K562 (cell line): ENCODE measurements around the gene NOS1. TPM values are rescaled to one million over a fixed set of nuclear protein-coding genes. Genes with fewer than 3 reads are reported as not detected.

Experiments
- ATAC-seq: fragments of 200-7000 bp; cut with Tn5 transposase; 3 replicates; pipeline ENCODE4 v1.9.1; 2020; ENCODE audit warnings: moderate library complexity
- BruUV-seq: library from RNA; stranded (reverse); fragments of 400-500 nt; replicated peaks from 2 replicates; lab custom pipeline; 2021; lab: Mats Ljungman, UMichigan
- CTCF ChIA-PET: fragments of 300-600 bp; formaldehyde crosslinking; extraction: SDS; loops from one replicate; lab custom pipeline; 2021; ENCODE audit warnings: low intra/inter-chr PET ratio; lab: Yijun Ruan, JAX
- POLR2A ChIA-PET: fragments of 300-600, 350-650 bp; sonication (Branson Sonifier 250); formaldehyde crosslinking; extraction: SDS; loops from one replicate; lab custom pipeline; 2021; ENCODE audit warnings: antibody characterized with exemption, inconsistent platforms; lab: Yijun Ruan, JAX
- DNase-seq, 4 experiments: peaks; one replicate each; pipeline versions ENCODE4 v3.0.0 to v3.0.0-alpha.2; 2011 to 2018; ENCODE audit warnings: low spot score in 3 of 4, mixed read lengths in 3 of 4; ENCODE audit errors: extremely low read depth in 1 of 4
- FAIRE-seq: peaks from 2 replicates; lab custom pipeline; 2011; peaks lifted over from hg19 to GRCh38; lab: Jason Lieb, UNC
- H2AFZ ChIP-seq: 2 replicates; pipeline ENCODE4 v1.6.0; 2011; ENCODE audit warnings: low read depth, low read length, control low read depth, inconsistent platforms
- H3K27ac ChIP-seq: fragments of 200-600 bp; 3 replicates; pipeline ENCODE4 v1.8.0; 2011; ENCODE audit warnings: low read depth, mild to moderate bottlenecking, control low read depth, inconsistent platforms, low read length, moderate library complexity, mixed read lengths; ENCODE audit errors: extremely low read depth
- H3K27me3 ChIP-seq, 2 experiments: fragments of 300-600 bp in 1 of 2; 2 replicates in 1 of 2; 3 replicates in 1 of 2; pipeline versions ENCODE4 v1.6.0 to v1.8.0; 2011; ENCODE audit warnings: inconsistent platforms in 2 of 2, low read length in 2 of 2, mild to moderate bottlenecking in 1 of 2, mixed read lengths in 1 of 2, moderate library complexity in 1 of 2; ENCODE audit not compliant: control insufficient read depth in 2 of 2, insufficient read depth in 2 of 2
- H3K36me3 ChIP-seq: fragments of 300-600 bp; 3 replicates; pipeline ENCODE4 v1.8.0; 2011; ENCODE audit warnings: mild to moderate bottlenecking, low read length, inconsistent platforms; ENCODE audit not compliant: control insufficient read depth, insufficient read depth
- H3K4me1 ChIP-seq, 2 experiments: fragments of 200-600 bp in 1 of 2; replicated peaks in 1 of 2; 2 replicates in 1 of 2; 3 replicates in 1 of 2; pipeline versions ENCODE4 v1.5.1 to v1.8.0; 2011; ENCODE audit warnings: inconsistent platforms in 2 of 2, low read length in 2 of 2, mild to moderate bottlenecking in 1 of 2, mixed read lengths in 1 of 2, moderate library complexity in 1 of 2; ENCODE audit not compliant: control insufficient read depth in 2 of 2, insufficient read depth in 2 of 2
- H3K4me2 ChIP-seq: 2 replicates; pipeline ENCODE4 v1.6.1; 2011; ENCODE audit warnings: low read length, control low read depth, inconsistent platforms, mixed read lengths; ENCODE audit not compliant: insufficient read depth
- H3K4me3 ChIP-seq: fragments of 200-600 bp; sonication (generic), shearing (Covaris generic); 2 replicates; pipeline ENCODE4 v1.5.1; 2016; ENCODE audit warnings: control low read depth, inconsistent platforms
- H3K79me2 ChIP-seq: fragments of 200-600 bp; 3 replicates; pipeline ENCODE4 v1.8.0; 2011; ENCODE audit warnings: low read length, inconsistent platforms; ENCODE audit not compliant: control insufficient read depth, insufficient read depth
- H3K9ac ChIP-seq, 2 experiments: 2 replicates each; pipeline versions ENCODE4 v1.6.0 to v1.6.1; 2011; ENCODE audit warnings: low read depth in 2 of 2, low read length in 2 of 2, control low read depth in 1 of 2, inconsistent platforms in 1 of 2, mild to moderate bottlenecking in 1 of 2, mixed read lengths in 1 of 2; ENCODE audit not compliant: insufficient read depth in 1 of 2
- H3K9me1 ChIP-seq: one replicate; pipeline ENCODE4 v1.6.0; 2011; ENCODE audit warnings: inconsistent platforms, mild to moderate bottlenecking, low read length, moderate library complexity; ENCODE audit not compliant: control insufficient read depth, insufficient read depth
- H3K9me3 ChIP-seq: replicated peaks from 2 replicates; pipeline ENCODE4 v1.5.1; 2011; ENCODE audit warnings: low read depth, low read length, inconsistent platforms; ENCODE audit not compliant: control insufficient read depth, insufficient read depth
- H4K20me1 ChIP-seq: replicated peaks from 2 replicates; pipeline ENCODE4 v1.6.1; 2011; ENCODE audit warnings: low read length, inconsistent platforms, mixed read lengths; ENCODE audit not compliant: control insufficient read depth, insufficient read depth
- ASH1L ChIP-seq: fragments of 450-650 bp; IDR thresholded peaks from 2 replicates; pipeline ENCODE4 v1.6.1; 2018; ENCODE audit warnings: borderline replicate concordance, mild to moderate bottlenecking, low read depth; ENCODE audit not compliant: partially characterized antibody
- ATF3 ChIP-seq, 2 experiments: fragments of 450-650 bp in 1 of 2; sonication (generic) in 1 of 2; formaldehyde crosslinking in 1 of 2; IDR thresholded peaks in 1 of 2; conservative IDR thresholded peaks in 1 of 2; 2 replicates each; pipeline versions ENCODE4 v1.6.1 to v1.8.1; 2016 to 2023; ENCODE audit warnings: mild to moderate bottlenecking in 2 of 2, moderate library complexity in 2 of 2, inconsistent platforms in 1 of 2, missing genetic modification reagents in 1 of 2
- FIP1L1 ChIP-seq: fragments of 200-400 bp; formaldehyde crosslinking; IDR thresholded peaks from 2 replicates; pipeline ENCODE4 v1.6.1; 2018; ENCODE audit warnings: mild to moderate bottlenecking, low read depth, low read length; ENCODE audit not compliant: poor library complexity, severe bottlenecking
- FOS ChIP-seq: IDR thresholded peaks from 3 replicates; pipeline ENCODE4 v1.6.1; 2011; ENCODE audit not compliant: insufficient read length; ENCODE audit errors: extremely low read depth
- PTRF ChIP-seq: fragments of 450-650 bp; IDR thresholded peaks from 2 replicates; pipeline ENCODE4 v1.6.1; 2016; ENCODE audit warnings: mild to moderate bottlenecking, missing genetic modification characterization, missing compliant biosample characterization
- RAD21 ChIP-seq, 2 experiments: fragments of 250-450 bp in 1 of 2; fragments of 450-650 bp in 1 of 2; sonication (Bioruptor Pico) in 1 of 2; formaldehyde crosslinking in 1 of 2; IDR thresholded peaks in 1 of 2; conservative IDR thresholded peaks in 1 of 2; 2 replicates each; pipeline versions ENCODE4 v1.4.0 to v1.8.0; 2020 to 2022; ENCODE audit warnings: mild to moderate bottlenecking in 2 of 2, moderate library complexity in 1 of 2
- SIRT6 ChIP-seq: IDR thresholded peaks from one replicate; pipeline ENCODE4 v1.6.1; 2012; ENCODE audit warnings: low read depth, mild to moderate bottlenecking, control low read depth, inconsistent platforms, low read length, moderate library complexity
- TGIF2 ChIP-seq: sonication (generic); formaldehyde crosslinking; IDR thresholded peaks from 2 replicates; pipeline ENCODE4 v1.8.1; 2022; ENCODE audit warnings: mild to moderate bottlenecking, missing genetic modification reagents, moderate library complexity
- ZEB2 ChIP-seq: fragments of 450-650 bp; IDR thresholded peaks from 2 replicates; pipeline ENCODE4 v1.6.1; 2016
- ZNF449 ChIP-seq: fragments of 250-450 bp; sonication (Bioruptor Pico); IDR thresholded peaks from 2 replicates; pipeline ENCODE4 v1.8.0; 2022; ENCODE audit warnings: moderate library complexity, mild to moderate bottlenecking, inconsistent platforms
- ZNF644 ChIP-seq: fragments of 200-800 bp; sonication (Bioruptor generic); IDR thresholded peaks from 2 replicates; pipeline ENCODE4 v1.6.1; 2016; ENCODE audit warnings: low read depth, missing genetic modification characterization, missing compliant biosample characterization
- WGBS: fragments of 100-300 bp; shearing (Covaris generic); methylation state at CpG from one replicate; pipeline ENCODE4 v1.1.6; 2016; ENCODE audit warnings: low coverage, mixed read lengths; ENCODE audit not compliant: insufficient coverage; ENCODE audit errors: missing lambda C conversion rate; 5-methylcytosine and 5-hydroxymethylcytosine counted together
- in situ Hi-C: fragments of 300-500 bp; cut with MboI; formaldehyde crosslinking; loops from 4 replicates; pipeline ENCODE4 v1.15.0; 2018; ENCODE audit warnings: inconsistent platforms, mixed read lengths
- intact Hi-C: fragments of 100-400 bp; cut with micrococcal nuclease; formaldehyde crosslinking; loops from 2 replicates; pipeline ENCODE4 v1.14.2; 2022
- polyA plus RNA-seq, 8 experiments: library from polyadenylated mRNA; depleted of rRNA in 4 of 8; stranded (reverse) in 5 of 8; unstranded in 3 of 8; fragments of >200 nt; fragmentation: Nextera tagmentation in 2 of 8; fragmentation: Illumina TruSeq in 1 of 8; extraction: Ambion mirVana in 2 of 8; extraction: Trizol in 1 of 8; gene quantifications; 2 replicates each; pipeline versions ENCODE4 v1.2.1 to v1.2.3, GENCODE V29; 2011 to 2014; ENCODE audit warnings: inconsistent platforms in 1 of 8, missing spikeins in 1 of 8
- total RNA-seq, 7 experiments: library from RNA; depleted of rRNA in 6 of 7; stranded (reverse); fragments of >200 nt in 6 of 7; fragmentation: Illumina TruSeq in 2 of 7; extraction: Trizol in 2 of 7; gene quantifications; 2 replicates each; pipeline versions ENCODE4 v1.2.1 to v1.2.3, GENCODE V29; 2011 to 2021; ENCODE audit warnings: low replicate concordance in 1 of 7
- TF ChIP-seq, protein P1 (sequence below): IDR thresholded peaks from 2 replicates; pipeline ENCODE4 v1.6.1; 2011; ENCODE audit warnings: borderline replicate concordance, low read depth, mild to moderate bottlenecking, moderate library complexity, low read length; ENCODE audit not compliant: insufficient read depth, poor library complexity, severe bottlenecking
- TF ChIP-seq, protein P2 (sequence below): fragments of 250-450 bp; sonication (Bioruptor Pico); IDR thresholded peaks from 2 replicates; pipeline ENCODE4 v1.5.0; 2021; ENCODE audit warnings: mild to moderate bottlenecking, borderline replicate concordance

The NOS1 gene
- total and polyA plus RNA-seq, 9 of the 15 experiments (the other 6 are each of a cell fraction or from before 2014, with no cell fraction given) = not detected

- H3K9me1 ChIP-seq = no peaks in the 10 kb centered on the region
- ChIA-PET POLR2A (no interaction called here), CTCF (interaction anchor here (0.7 kb wide), 1 partner anchor 88 kb away, joined by 4 read pairs; no protein-coding TSS in a partner anchor)
- intact Hi-C loops = no loop called here
- no peak overlapping the region for H3K4me3 ChIP-seq
- peaks cover 19 to 50% of the 10 kb centered on the region in 2 experiments for H3K27me3 ChIP-seq
- no TSS peak for BruUV-seq
- H3K4me2 ChIP-seq = no peak overlapping the region
- no peak overlapping the region for H3K27ac ChIP-seq
- DNase-seq (no peak), FAIRE-seq (no peak), ATAC-seq (no peak)
- no peaks in the 10 kb centered on the region for H3K79me2 ChIP-seq
- no peaks in the 10 kb centered on the region for H4K20me1 ChIP-seq
- WGBS = 1% methylated on average over 21 of the region's 21 CpGs
- no peak overlapping the region for H3K9ac ChIP-seq
- in situ Hi-C loops = no loop called here
- H3K36me3 ChIP-seq = no peaks in the 10 kb centered on the region
- H3K9me3 ChIP-seq = no peaks in the 10 kb centered on the region
- no peaks in the 10 kb centered on the region for H3K4me1 ChIP-seq
- no peak overlapping the region for H2AFZ ChIP-seq
- no peak for TF ChIP-seq RAD21 (CRISPR knock-in tag; conservative IDR thresholded peaks at IDR 0.05 in 1 of 2, IDR thresholded peaks at IDR 0.05 in 1 of 2)
- TF ChIP-seq ZEB2 = no peak
- TF ChIP-seq TGIF2 (CRISPR knock-in tag) = no peak
- TF ChIP-seq SIRT6 = no peak
- no peak for TF ChIP-seq ATF3 (IDR thresholded peaks at IDR 0.05)
- TF ChIP-seq ATF3 (CRISPR knock-in tag; conservative IDR thresholded peaks at IDR 0.05) = no peak
- no peak for TF ChIP-seq ZNF449 (CRISPR knock-in tag)
- TF ChIP-seq, protein P1, sequence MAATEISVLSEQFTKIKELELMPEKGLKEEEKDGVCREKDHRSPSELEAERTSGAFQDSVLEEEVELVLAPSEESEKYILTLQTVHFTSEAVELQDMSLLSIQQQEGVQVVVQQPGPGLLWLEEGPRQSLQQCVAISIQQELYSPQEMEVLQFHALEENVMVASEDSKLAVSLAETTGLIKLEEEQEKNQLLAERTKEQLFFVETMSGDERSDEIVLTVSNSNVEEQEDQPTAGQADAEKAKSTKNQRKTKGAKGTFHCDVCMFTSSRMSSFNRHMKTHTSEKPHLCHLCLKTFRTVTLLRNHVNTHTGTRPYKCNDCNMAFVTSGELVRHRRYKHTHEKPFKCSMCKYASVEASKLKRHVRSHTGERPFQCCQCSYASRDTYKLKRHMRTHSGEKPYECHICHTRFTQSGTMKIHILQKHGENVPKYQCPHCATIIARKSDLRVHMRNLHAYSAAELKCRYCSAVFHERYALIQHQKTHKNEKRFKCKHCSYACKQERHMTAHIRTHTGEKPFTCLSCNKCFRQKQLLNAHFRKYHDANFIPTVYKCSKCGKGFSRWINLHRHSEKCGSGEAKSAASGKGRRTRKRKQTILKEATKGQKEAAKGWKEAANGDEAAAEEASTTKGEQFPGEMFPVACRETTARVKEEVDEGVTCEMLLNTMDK = no peak
- TF ChIP-seq ASH1L = no peak
- no peak for TF ChIP-seq FOS
- TF ChIP-seq FIP1L1 = no peak
- TF ChIP-seq PTRF = no peak
- no peak for TF ChIP-seq ZNF644 (tag)
- TF ChIP-seq, protein P2, sequence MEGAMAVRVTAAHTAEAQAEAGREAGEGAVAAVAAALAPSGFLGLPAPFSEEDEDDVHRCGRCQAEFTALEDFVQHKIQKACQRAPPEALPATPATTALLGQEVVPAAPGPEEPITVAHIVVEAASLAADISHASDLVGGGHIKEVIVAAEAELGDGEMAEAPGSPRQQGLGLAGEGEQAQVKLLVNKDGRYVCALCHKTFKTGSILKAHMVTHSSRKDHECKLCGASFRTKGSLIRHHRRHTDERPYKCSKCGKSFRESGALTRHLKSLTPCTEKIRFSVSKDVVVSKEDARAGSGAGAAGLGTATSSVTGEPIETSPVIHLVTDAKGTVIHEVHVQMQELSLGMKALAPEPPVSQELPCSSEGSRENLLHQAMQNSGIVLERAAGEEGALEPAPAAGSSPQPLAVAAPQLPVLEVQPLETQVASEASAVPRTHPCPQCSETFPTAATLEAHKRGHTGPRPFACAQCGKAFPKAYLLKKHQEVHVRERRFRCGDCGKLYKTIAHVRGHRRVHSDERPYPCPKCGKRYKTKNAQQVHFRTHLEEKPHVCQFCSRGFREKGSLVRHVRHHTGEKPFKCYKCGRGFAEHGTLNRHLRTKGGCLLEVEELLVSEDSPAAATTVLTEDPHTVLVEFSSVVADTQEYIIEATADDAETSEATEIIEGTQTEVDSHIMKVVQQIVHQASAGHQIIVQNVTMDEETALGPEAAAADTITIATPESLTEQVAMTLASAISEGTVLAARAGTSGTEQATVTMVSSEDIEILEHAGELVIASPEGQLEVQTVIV (CRISPR knock-in tag) = no peak
Measured at GRCh38 chr12:117334855-117335587, 26.4 kb downstream of the NOS1 start.
